Activated CD8-positive, alpha-beta T cell treated with anti-CD3 and anti-CD28 coated beads for 36 hours (primary cell): ENCODE data around the gene HSF5. TPM values are rescaled to one million over a fixed set of nuclear protein-coding genes. Genes with fewer than 3 reads are reported as not detected.

Experiments used
- ATAC-seq: fragments of 200-7000 bp; cut with Tn5 transposase; one replicate; pipeline ENCODE4 v1.10.0; 2021; ENCODE audit warnings: mild to moderate bottlenecking, moderate library complexity
- CTCF ChIA-PET: fragments of 350-600 bp; sonication (Branson Sonifier 250); formaldehyde crosslinking; loops from one replicate; lab custom pipeline; 2021; ENCODE audit warnings: antibody characterized with exemption; lab: Charles Lee
- POLR2A ChIA-PET: fragments of 350-600 bp; sonication (Branson Sonifier 250); formaldehyde crosslinking; loops from one replicate; lab custom pipeline; 2021; ENCODE audit warnings: antibody characterized with exemption; lab: Charles Lee
- DNase-seq: peaks from one replicate; pipeline ENCODE4 v3.0.0-alpha.2; 2020
- H3K27ac Mint-ChIP-seq: one replicate; pipeline ENCODE4 v1.8.0; 2021; ENCODE audit warnings: mild to moderate bottlenecking, mixed read lengths
- H3K27me3 Mint-ChIP-seq: one replicate; pipeline ENCODE4 v1.8.0; 2021; ENCODE audit warnings: mixed read lengths
- H3K36me3 Mint-ChIP-seq: one replicate; pipeline ENCODE4 v1.8.0; 2021; ENCODE audit warnings: low read depth, mixed read lengths
- H3K4me1 Mint-ChIP-seq: one replicate; pipeline ENCODE4 v1.8.0; 2021; ENCODE audit warnings: low read depth, mixed read lengths
- H3K4me3 Mint-ChIP-seq: one replicate; pipeline ENCODE4 v1.8.0; 2021; ENCODE audit warnings: mild to moderate bottlenecking, moderate library complexity, mixed read lengths
- H3K9me3 Mint-ChIP-seq: one replicate; pipeline ENCODE4 v1.8.0; 2021; ENCODE audit warnings: mixed read lengths
- CTCF ChIP-seq: fragments of 200-600 bp; IDR thresholded peaks from one replicate; pipeline ENCODE4 v1.8.0; 2022; ENCODE audit warnings: antibody characterized with exemption, mild to moderate bottlenecking
- intact Hi-C: fragments of 100-400 bp; cut with micrococcal nuclease; formaldehyde crosslinking; loops from one replicate; pipeline ENCODE4 v1.10.0; 2022
- total RNA-seq, 2 experiments: library from RNA; stranded (reverse); gene quantifications; one replicate each; pipeline ENCODE4 v1.2.3, GENCODE V29; 2021

The HSF5 gene
- total RNA-seq, 2 experiments from 2014 or later = 3.2 to 3.9 TPM

GRCh38 chr17:58394534-58395223, 93.5 kb downstream of the HSF5 start:
- no peak overlapping the region for H3K27ac Mint-ChIP-seq
- DNase-seq = no peak
- H3K4me1 Mint-ChIP-seq = no peaks in the 10 kb centered on the region
- no peaks in the 10 kb centered on the region for H3K27me3 Mint-ChIP-seq
- ChIA-PET CTCF (interaction anchor here (0.8 to 1.9 kb wide), 4 partner anchors 11 to 77 kb away, joined by 3 to 6 read pairs (median 4); no protein-coding TSS in a partner anchor), POLR2A (interaction anchor here (0.8 kb wide), 1 partner anchor 119 kb away, joined by 4 read pairs; no protein-coding TSS in a partner anchor)
- no peaks in the 10 kb centered on the region for H3K36me3 Mint-ChIP-seq
- no peak for ATAC-seq
- TF ChIP-seq CTCF = no peak
- intact Hi-C loops = no loop called here
- H3K9me3 Mint-ChIP-seq = no peaks in the 10 kb centered on the region
- no peak overlapping the region for H3K4me3 Mint-ChIP-seq

- CTCF ChIA-PET = interaction anchor here (1.0 kb wide), 1 partner anchor 17 kb away, joined by 3 read pairs; no protein-coding TSS in a partner anchor
- Mint-ChIP-seq H3K27ac (no peak overlapping the region), H3K36me3 (no peaks in the 10 kb centered on the region)
These were observed 96.8 kb downstream of the HSF5 start for GRCh38 chr17:58391302-58391984.

GRCh38 chr17:58390884-58391283, 97.3 kb downstream of the HSF5 start:
- ChIA-PET POLR2A (no interaction called here), CTCF (interaction anchor here (1.1 to 2.2 kb wide), 3 partner anchors 9 to 73 kb away, joined by 3 to 5 read pairs (median 4); no protein-coding TSS in a partner anchor)
- DNase-seq = no peak
- H3K9me3 Mint-ChIP-seq = no peaks in the 10 kb centered on the region
- no peak overlapping the region for H3K4me3 Mint-ChIP-seq
- peaks cover 6% of the 10 kb centered on the region for H3K4me1 Mint-ChIP-seq
- TF ChIP-seq CTCF = no peak
- H3K36me3 Mint-ChIP-seq = no peaks in the 10 kb centered on the region
- H3K27ac Mint-ChIP-seq = no peak overlapping the region
- no peaks in the 10 kb centered on the region for H3K27me3 Mint-ChIP-seq
- intact Hi-C loops = no loop called here
- ATAC-seq = no peak

More at GRCh38 chr17:58391302-58391984, 96.8 kb downstream of the HSF5 start:
- Mint-ChIP-seq H3K9me3 (no peaks in the 10 kb centered on the region), H3K4me3 (no peak overlapping the region), H3K27me3 (no peaks in the 10 kb centered on the region), H3K4me1 (peaks cover 6% of the 10 kb centered on the region)
- DNase-seq (no peak), ATAC-seq (no peak)
- intact Hi-C loops = no loop called here
- no peak for TF ChIP-seq CTCF
- POLR2A ChIA-PET = no interaction called here

GRCh38 chr17:58388302-58389190, 99.7 kb downstream of the HSF5 start:
- intact Hi-C loops = no loop called here

More at GRCh38 chr17:58388302-58389190, 99.7 kb downstream of the HSF5 start:
- Mint-ChIP-seq H3K27ac (no peak overlapping the region), H3K9me3 (no peaks in the 10 kb centered on the region), H3K27me3 (no peaks in the 10 kb centered on the region), H3K4me3 (no peak overlapping the region), H3K36me3 (no peaks in the 10 kb centered on the region), H3K4me1 (peaks cover 6% of the 10 kb centered on the region)
- ChIA-PET POLR2A (interaction anchor here (0.9 to 2.2 kb wide), 3 partner anchors 17 to 243 kb away, joined by 3 to 6 read pairs (median 3); partner anchors contain the start of gene SUPT4H1), CTCF (interaction anchor here (1.0 to 2.2 kb wide), 7 partner anchors 12 to 84 kb away, joined by 3 to 9 read pairs (median 3); partner anchors contain the start of gene RNF43)
- ATAC-seq (no peak), DNase-seq (no peak)
- no peak for TF ChIP-seq CTCF
